HG03342 (cell line): ENCODE data around the gene ITGB7.
A peak's percentile ranks its signal among the peaks of the same experiment; 100 is the strongest.
"Not testable (repeated sequence)": the region's sequence is repeated elsewhere in the genome, so short reads cannot be mapped to it uniquely, and the experiment has no call there.

Experiments
- ATAC-seq: cut with Tn5 transposase; IDR thresholded peaks from one replicate; pipeline ENCODE4 v1.9.1; 2021; ENCODE audit warnings: mild to moderate bottlenecking, moderate library complexity; ENCODE audit not compliant: unreplicated experiment

ITGB7 gene

GRCh38 chr12:53180931-53181645 is 26.0 kb downstream of the ITGB7 start:
- ATAC-seq: peak; percentile 44

- peak; percentile 95 for ATAC-seq
Observed at GRCh38 chr12:53180220-53180930, 26.7 kb downstream of the ITGB7 start, which contains the start of the genes CSAD and ZNF740. CSAD (minus strand) TSS chr12:53180925; CDS start chr12:53173470, 7,455 bp downstream. ZNF740 (plus strand) TSS chr12:53180722; CDS start chr12:53181984, 1,262 bp downstream.

GRCh38 chr12:53179687-53180219 is 27.3 kb downstream of the ITGB7 start:
- ATAC-seq: peak; percentile 9

GRCh38 chr12:53178803-53179202 is 28.2 kb downstream of the ITGB7 start:
- not testable (repeated sequence) for ATAC-seq

GRCh38 chr12:53177447-53177846 is 29.6 kb downstream of the ITGB7 start:
- not testable (repeated sequence) for ATAC-seq

- no peak for ATAC-seq
Observed at GRCh38 chr12:53176750-53177149, 30.3 kb downstream of the ITGB7 start.

GRCh38 chr12:53174881-53175491 is 32.1 kb downstream of the ITGB7 start:
- ATAC-seq: no peak

- ATAC-seq: no peak
Observed at GRCh38 chr12:53173085-53173715, 33.9 kb downstream of the ITGB7 start.

GRCh38 chr12:53172352-53172751 is 34.7 kb downstream of the ITGB7 start:
- ATAC-seq: no peak

GRCh38 chr12:53171725-53172329 is 35.2 kb downstream of the ITGB7 start:
- ATAC-seq: no peak

- ATAC-seq: no peak
Observed at GRCh38 chr12:53170876-53171724, 36.0 kb downstream of the ITGB7 start.

GRCh38 chr12:53170215-53170614 is 36.8 kb downstream of the ITGB7 start:
- no peak for ATAC-seq

GRCh38 chr12:53169644-53170043 is 37.4 kb downstream of the ITGB7 start:
- ATAC-seq: no peak

- ATAC-seq: no peak
Observed at GRCh38 chr12:53166837-53167236, 40.2 kb downstream of the ITGB7 start.

GRCh38 chr12:53163008-53163407 is 44.0 kb downstream of the ITGB7 start:
- not testable (repeated sequence) for ATAC-seq

GRCh38 chr12:53161119-53161911 is 45.7 kb downstream of the ITGB7 start:
- no peak for ATAC-seq

GRCh38 chr12:53160673-53161072 is 46.4 kb downstream of the ITGB7 start:
- ATAC-seq: no peak

GRCh38 chr12:53160000-53160399 is 47.1 kb downstream of the ITGB7 start:
- no peak for ATAC-seq
